Gastrocnemius medialis (tissue), 4 donors: ENCODE results near the gene TMEM229B.

ENCODE experiments used
- CTCF ChIP-seq, 5 experiments: fragments of 450-650 bp in 3 of 5; fragments of 200-600 bp in 2 of 5; sonication (generic) in 2 of 5; IDR thresholded peaks in 4 of 5; conservative IDR thresholded peaks in 1 of 5; 1 replicate in 4 of 5; 2 replicates in 1 of 5; pipeline ENCODE4 v1.5.1; 2016 to 2019; ENCODE audit warnings: antibody characterized with exemption in 5 of 5, mild to moderate bottlenecking in 3 of 5, moderate library complexity in 3 of 5
- POLR2A ChIP-seq, 2 donors: fragments of 450-650 bp; IDR thresholded peaks; one replicate each; pipeline ENCODE4 v1.6.1; 2017; ENCODE audit warnings: antibody characterized with exemption in 2 of 2, mild to moderate bottlenecking in 2 of 2, moderate library complexity in 2 of 2

- TF ChIP-seq CTCF (IDR thresholded peaks at IDR 0.05 in 4 of 5, conservative IDR thresholded peaks at IDR 0.05 in 1 of 5) (no peak), POLR2A (IDR thresholded peaks at IDR 0.05) (no peak)
Measured at GRCh38 chr14:67474366-67474765, 14.2 kb downstream of the TMEM229B start.
